Panc1 (cell line): ENCODE results near the gene DDX24. TPM values are rescaled to one million over a fixed set of nuclear protein-coding genes. Genes with fewer than 3 reads are reported as not detected.
A peak's percentile ranks its signal among the peaks of the same experiment; 100 is the strongest.
"Not testable (repeated sequence)": the region's sequence is repeated elsewhere in the genome, so short reads cannot be mapped to it uniquely, and the experiment has no call there.

Experiments
- ATAC-seq: fragments of 200-7000 bp; cut with Tn5 transposase; 2 replicates; pipeline ENCODE4 v1.9.1; 2020; ENCODE audit warnings: mild to moderate bottlenecking, moderate library complexity
- BruUV-seq: library from RNA; stranded (reverse); fragments of 400-500 nt; replicated peaks from 2 replicates; lab custom pipeline; 2021; lab: Mats Ljungman, UMichigan
- CTCF ChIA-PET: fragments of 300-600 bp; sonication (Branson Sonifier 250); formaldehyde crosslinking; loops from one replicate; lab custom pipeline; 2022; ENCODE audit warnings: antibody characterized with exemption; lab: Charles Lee
- POLR2A ChIA-PET: fragments of 300-600 bp; sonication (Branson Sonifier 250); formaldehyde crosslinking; loops from one replicate; lab custom pipeline; 2022; ENCODE audit warnings: antibody characterized with exemption; lab: Charles Lee
- DNase-seq: peaks from one replicate; pipeline ENCODE4 v3.0.0-alpha.2; 2010; ENCODE audit warnings: low read depth, low spot score
- H3K27ac ChIP-seq: 2 replicates; pipeline ENCODE4 v1.5.1; 2011; ENCODE audit warnings: mild to moderate bottlenecking, low read length, inconsistent platforms
- H3K27me3 ChIP-seq: fragments of 200-500 bp; sonication (Bioruptor generic); 2 replicates; pipeline ENCODE4 v1.6.0; 2014; ENCODE audit warnings: low read length, inconsistent platforms; ENCODE audit not compliant: control insufficient read depth, insufficient read depth
- H3K36me3 ChIP-seq: fragments of 200-500 bp; sonication (Bioruptor generic); 2 replicates; pipeline ENCODE4 v1.5.1; 2014; ENCODE audit warnings: inconsistent platforms, mild to moderate bottlenecking, low read length, moderate library complexity; ENCODE audit not compliant: control insufficient read depth, insufficient read depth
- H3K4me1 ChIP-seq: 2 replicates; pipeline ENCODE4 v1.5.1; 2011; ENCODE audit warnings: inconsistent platforms, mild to moderate bottlenecking, low read length, moderate library complexity; ENCODE audit not compliant: control insufficient read depth, insufficient read depth
- H3K4me3 ChIP-seq, 2 experiments: 2 replicates each; pipeline ENCODE4 v1.5.1; 2011 to 2012; ENCODE audit warnings: low read depth in 2 of 2, low read length in 2 of 2, mild to moderate bottlenecking in 2 of 2, inconsistent platforms in 1 of 2, moderate library complexity in 1 of 2
- H3K9me3 ChIP-seq: fragments of 200-500 bp; sonication (Bioruptor generic); 2 replicates; pipeline ENCODE4 v1.5.1; 2014; ENCODE audit warnings: low read depth, mild to moderate bottlenecking, inconsistent platforms, low read length, moderate library complexity; ENCODE audit not compliant: control insufficient read depth, insufficient read depth
- CTCF ChIP-seq: fragments of 450-650 bp; IDR thresholded peaks from 2 replicates; pipeline ENCODE4 v1.5.1; 2017; ENCODE audit warnings: mild to moderate bottlenecking
- POLR2AphosphoS5 ChIP-seq: IDR thresholded peaks from 2 replicates; pipeline ENCODE4 v1.6.1; 2012; ENCODE audit warnings: mild to moderate bottlenecking, low read depth, low read length, moderate library complexity
- SIN3A ChIP-seq: IDR thresholded peaks from 2 replicates; pipeline ENCODE4 v1.6.1; 2012; ENCODE audit warnings: low read depth, mild to moderate bottlenecking, low read length, moderate library complexity, borderline replicate concordance; ENCODE audit not compliant: insufficient read depth
- TCF7L2 ChIP-seq: IDR thresholded peaks from 2 replicates; pipeline ENCODE4 v1.6.1; 2011; ENCODE audit warnings: mild to moderate bottlenecking, low read depth, low read length, inconsistent platforms
- in situ Hi-C: cut with HindIII; loops from 2 replicates; pipeline ENCODE4 v1.10.0; 2016; ENCODE audit warnings: low sequenced_read_pairs, low pct_unique_long_range_greater_than_20kb
- intact Hi-C: fragments of 100-400 bp; cut with micrococcal nuclease; formaldehyde crosslinking; loops from one replicate; pipeline ENCODE4 v1.10.0; 2022; ENCODE audit not compliant: unreplicated experiment
- total RNA-seq: library from RNA; stranded (reverse); gene quantifications from one replicate; pipeline ENCODE4 v1.2.1, GENCODE V29; 2021; ENCODE audit not compliant: unreplicated experiment
- TF ChIP-seq, protein P1 (sequence below), 2 experiments: IDR thresholded peaks; 2 replicates each; pipeline ENCODE4 v1.6.1; 2011 to 2012; ENCODE audit warnings: low read depth in 2 of 2, control low read depth in 1 of 2, low read length in 1 of 2, mild to moderate bottlenecking in 1 of 2, moderate library complexity in 1 of 2; ENCODE audit not compliant: insufficient read depth in 1 of 2

DDX24 gene
- total RNA-seq, 1 experiment from 2014 or later = 103 TPM

GRCh38 chr14:94074534-94074933 lies 6.5 kb downstream of the DDX24 start:
- H3K4me3 ChIP-seq = no peak overlapping the region
- no peak overlapping the region for H3K27ac ChIP-seq
- TF ChIP-seq SIN3A (no peak), POLR2AphosphoS5 (no peak), CTCF (no peak), TCF7L2 (no peak)
- TF ChIP-seq, protein P1, sequence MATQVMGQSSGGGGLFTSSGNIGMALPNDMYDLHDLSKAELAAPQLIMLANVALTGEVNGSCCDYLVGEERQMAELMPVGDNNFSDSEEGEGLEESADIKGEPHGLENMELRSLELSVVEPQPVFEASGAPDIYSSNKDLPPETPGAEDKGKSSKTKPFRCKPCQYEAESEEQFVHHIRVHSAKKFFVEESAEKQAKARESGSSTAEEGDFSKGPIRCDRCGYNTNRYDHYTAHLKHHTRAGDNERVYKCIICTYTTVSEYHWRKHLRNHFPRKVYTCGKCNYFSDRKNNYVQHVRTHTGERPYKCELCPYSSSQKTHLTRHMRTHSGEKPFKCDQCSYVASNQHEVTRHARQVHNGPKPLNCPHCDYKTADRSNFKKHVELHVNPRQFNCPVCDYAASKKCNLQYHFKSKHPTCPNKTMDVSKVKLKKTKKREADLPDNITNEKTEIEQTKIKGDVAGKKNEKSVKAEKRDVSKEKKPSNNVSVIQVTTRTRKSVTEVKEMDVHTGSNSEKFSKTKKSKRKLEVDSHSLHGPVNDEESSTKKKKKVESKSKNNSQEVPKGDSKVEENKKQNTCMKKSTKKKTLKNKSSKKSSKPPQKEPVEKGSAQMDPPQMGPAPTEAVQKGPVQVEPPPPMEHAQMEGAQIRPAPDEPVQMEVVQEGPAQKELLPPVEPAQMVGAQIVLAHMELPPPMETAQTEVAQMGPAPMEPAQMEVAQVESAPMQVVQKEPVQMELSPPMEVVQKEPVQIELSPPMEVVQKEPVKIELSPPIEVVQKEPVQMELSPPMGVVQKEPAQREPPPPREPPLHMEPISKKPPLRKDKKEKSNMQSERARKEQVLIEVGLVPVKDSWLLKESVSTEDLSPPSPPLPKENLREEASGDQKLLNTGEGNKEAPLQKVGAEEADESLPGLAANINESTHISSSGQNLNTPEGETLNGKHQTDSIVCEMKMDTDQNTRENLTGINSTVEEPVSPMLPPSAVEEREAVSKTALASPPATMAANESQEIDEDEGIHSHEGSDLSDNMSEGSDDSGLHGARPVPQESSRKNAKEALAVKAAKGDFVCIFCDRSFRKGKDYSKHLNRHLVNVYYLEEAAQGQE (IDR thresholded peaks at IDR 0.05; ENCODE audit: insufficient read depth in 1 of 2, low read depth in 2 of 2, low read length in 1 of 2) = no peak
- no peaks in the 10 kb centered on the region for H3K27me3 ChIP-seq
- H3K36me3 ChIP-seq = peaks cover 9% of the 10 kb centered on the region; the same call in 1 of the 2 replicates
- CTCF ChIA-PET = no interaction called here
- intact Hi-C loops (no loop called here), in situ Hi-C loops (no loop called here)
- no peak for ATAC-seq
- H3K9me3 ChIP-seq = peaks cover 34% of the 10 kb centered on the region; the same call in 1 of the 2 replicates
- BruUV-seq = no TSS peak
- DNase-seq = no peak
- POLR2A ChIA-PET = interaction anchor here (0.6 kb wide), 1 partner anchor 604 kb away, joined by 3 read pairs; no protein-coding TSS in a partner anchor
- peaks cover 3% of the 10 kb centered on the region for H3K4me1 ChIP-seq

DNA sequence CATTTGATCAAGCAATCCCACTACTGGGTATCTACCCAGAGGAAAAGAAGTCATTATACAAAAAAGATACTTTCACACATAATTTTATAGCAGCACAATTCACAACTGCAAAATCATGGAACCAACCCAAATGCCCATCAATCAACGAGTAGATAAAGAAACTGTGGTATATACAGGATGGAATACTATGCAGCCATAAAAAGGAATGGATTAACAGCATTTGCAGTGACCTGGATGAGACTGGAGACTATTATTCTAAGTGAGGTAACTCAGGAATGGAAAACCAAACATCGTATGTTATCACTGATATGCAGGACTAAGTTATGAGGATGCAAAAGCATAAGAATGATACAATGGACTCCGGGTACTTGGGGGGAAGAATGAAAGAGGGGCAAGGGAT lies 8.9 kb downstream of the DDX24 start:
- H3K9me3 ChIP-seq = peaks cover 23% of the 10 kb centered on the region; the same call in 1 of the 2 replicates
- H3K4me1 ChIP-seq, CTCF ChIA-PET, H3K27me3 ChIP-seq, POLR2A ChIA-PET, H3K36me3 ChIP-seq, ATAC-seq, H3K27ac ChIP-seq, H3K4me3 ChIP-seq, BruUV-seq, DNase-seq, in situ Hi-C loops, intact Hi-C loops: not testable (repeated sequence)

- Histone ChIP-seq H3K9me3 (no peaks in the 10 kb centered on the region), H3K36me3 (peaks cover 4% of the 10 kb centered on the region; the same call in 1 of the 2 replicates), H3K27ac (no peak overlapping the region), H3K27me3 (no peaks in the 10 kb centered on the region), H3K4me1 (no peaks in the 10 kb centered on the region), H3K4me3 (no peak overlapping the region)
- intact Hi-C loops (no loop called here), in situ Hi-C loops (no loop called here)
- ATAC-seq (peak; percentile 56; the same call in 1 of the 2 replicates), DNase-seq (no peak)
- ChIA-PET POLR2A (no interaction called here), CTCF (no interaction called here)
- no TSS peak for BruUV-seq
- TF ChIP-seq SIN3A (no peak), POLR2AphosphoS5 (no peak), CTCF (no peak), TCF7L2 (no peak)
- TF ChIP-seq, protein P1 (IDR thresholded peaks at IDR 0.05; ENCODE audit: insufficient read depth in 1 of 2, low read depth in 2 of 2, low read length in 1 of 2) = no peak
Observed at GRCh38 chr14:94066089-94066676, 14.8 kb downstream of the DDX24 start.
